Spleen (tissue), 7 donors: ENCODE data around the gene IFNA7.

ENCODE experiments used
- CTCF ChIP-seq, 11 experiments: fragments of 200-600 bp in 7 of 11; fragments of 450-650 bp in 4 of 11; sonication (generic) in 4 of 11; IDR thresholded peaks in 8 of 11; conservative IDR thresholded peaks in 3 of 11; 1 replicate in 7 of 11; 2 replicates in 4 of 11; pipeline versions ENCODE4 v1.4.0 to v1.8.0; 2016 to 2021; ENCODE audit warnings: antibody characterized with exemption in 11 of 11, inconsistent platforms in 4 of 11, mild to moderate bottlenecking in 1 of 11
- POLR2A ChIP-seq, 3 donors: fragments of 450-650 bp; IDR thresholded peaks; one replicate each; pipeline ENCODE4 v1.5.1; 2017; ENCODE audit warnings: antibody characterized with exemption in 3 of 3, mild to moderate bottlenecking in 1 of 3
- donor health status: DM: no; HTN: no; CAD: no; lungs with moderate emphysema.
- donor health status: DM: no; HTN: no; CAD: no.
- donor health status: DM: no; HTN: no; CAD: no.

GRCh38 chr9:21172156-21172555, 29.8 kb downstream of the IFNA7 start:
- TF ChIP-seq CTCF (IDR thresholded peaks at IDR 0.05 in 8 of 11, conservative IDR thresholded peaks at IDR 0.05 in 3 of 11) (no peak), POLR2A (IDR thresholded peaks at IDR 0.05) (no peak)
